Fibroblast of lung (primary cell): ENCODE data around the gene GRK1.

Experiments used
- CTCF ChIP-seq, 2 donors: IDR thresholded peaks in 1 of 2; conservative IDR thresholded peaks in 1 of 2; 1 replicate in 1 of 2; 2 replicates in 1 of 2; pipeline ENCODE4 v1.5.1; 2011 to 2012; ENCODE audit warnings: low read length in 2 of 2, control low read depth in 1 of 2, inconsistent platforms in 1 of 2, low read depth in 1 of 2, mild to moderate bottlenecking in 1 of 2
- EZH2 ChIP-seq: IDR thresholded peaks from 2 replicates; pipeline ENCODE4 v1.5.1; 2012; ENCODE audit warnings: low read length, control low read depth, mild to moderate bottlenecking; ENCODE audit errors: missing control alignments

- no peak for TF ChIP-seq CTCF (conservative IDR thresholded peaks at IDR 0.05 in 1 of 2, IDR thresholded peaks at IDR 0.05 in 1 of 2; ENCODE audit: low read depth in 1 of 2, low read length in 2 of 2)
- TF ChIP-seq EZH2, result no peak
Observed at GRCh38 chr13:113754691-113755090, 87.7 kb downstream of the GRK1 start.
